SU-DHL-6 (cell line): ENCODE measurements around the gene MROH7.

Source experiments
- H2AFZ ChIP-seq: fragments of 200-600 bp; sonication (generic); 2 replicates; pipeline ENCODE4 v1.6.1; 2014; ENCODE audit warnings: low read depth, mild to moderate bottlenecking, moderate library complexity, mixed read lengths, antibody characterized with exemption, low read length; ENCODE audit not compliant: severe bottlenecking
- H3F3A ChIP-seq: fragments of 200-600 bp; shearing (Covaris generic); 2 replicates; pipeline ENCODE4 v1.6.0; 2016; ENCODE audit warnings: antibody characterized with exemption, mild to moderate bottlenecking; ENCODE audit not compliant: insufficient read depth
- H3K27ac ChIP-seq: fragments of 200-600 bp; sonication (generic); 2 replicates; pipeline ENCODE4 v1.5.1; 2016; ENCODE audit warnings: low read depth, mild to moderate bottlenecking, low read length, moderate library complexity, mixed read lengths
- H3K27me3 ChIP-seq: fragments of 200-600 bp; sonication (generic), shearing (Covaris generic); 2 replicates; pipeline ENCODE4 v1.6.0; 2014; ENCODE audit warnings: mild to moderate bottlenecking, low read length
- H3K36me3 ChIP-seq: fragments of 200-600 bp; sonication (generic); 2 replicates; pipeline ENCODE4 v1.6.1; 2014; ENCODE audit warnings: mild to moderate bottlenecking, low read length, mixed read lengths
- H3K4me2 ChIP-seq: fragments of 300-600, 200-600 bp; shearing (Covaris generic), sonication (generic); 2 replicates; pipeline ENCODE4 v1.6.0; 2014; ENCODE audit warnings: low read length, low read depth, mild to moderate bottlenecking; ENCODE audit not compliant: poor library complexity, severe bottlenecking
- H3K4me3 ChIP-seq: fragments of 200-600 bp; sonication (generic); 2 replicates; pipeline ENCODE4 v1.5.1; 2014; ENCODE audit warnings: antibody characterized with exemption, low read length, mild to moderate bottlenecking, mixed read lengths; ENCODE audit not compliant: insufficient read depth, poor library complexity, severe bottlenecking
- H3K79me2 ChIP-seq: fragments of 200-600 bp; sonication (generic); 2 replicates; pipeline ENCODE4 v1.6.1; 2014; ENCODE audit warnings: mild to moderate bottlenecking, low read length, moderate library complexity; ENCODE audit not compliant: insufficient read depth
- H3K9ac ChIP-seq: fragments of 200-600 bp; sonication (generic); 2 replicates; pipeline ENCODE4 v1.7.0; 2014; ENCODE audit warnings: mild to moderate bottlenecking, low read length
- H3K9me2 ChIP-seq: fragments of 200-600 bp; sonication (generic); replicated peaks from 2 replicates; pipeline ENCODE4 v1.6.1; 2014; ENCODE audit warnings: low read length; ENCODE audit not compliant: insufficient read depth
- H3K9me3 ChIP-seq: fragments of 200-600 bp; sonication (generic); 2 replicates; pipeline ENCODE4 v1.6.1; 2014; ENCODE audit warnings: low read length, mixed read lengths; ENCODE audit not compliant: insufficient read depth
- H4K20me1 ChIP-seq: fragments of 200-600 bp; sonication (generic); 2 replicates; pipeline ENCODE4 v1.6.1; 2014; ENCODE audit warnings: low read depth, mild to moderate bottlenecking, antibody characterized with exemption, low read length, moderate library complexity, mixed read lengths
- CTCF ChIP-seq: fragments of 200-600 bp; sonication (generic); IDR thresholded peaks from one replicate; pipeline ENCODE4 v1.5.1; 2017; ENCODE audit warnings: antibody characterized with exemption, mild to moderate bottlenecking, low read length, moderate library complexity; ENCODE audit not compliant: insufficient read depth, poor library complexity, severe bottlenecking
- EZH2phosphoT487 ChIP-seq: fragments of 200-600 bp; sonication (generic), shearing (Covaris generic); conservative IDR thresholded peaks from 2 replicates; pipeline ENCODE4 v1.6.1; 2018; ENCODE audit warnings: mild to moderate bottlenecking, antibody characterized with exemption, low read length, moderate library complexity, mixed read lengths

MROH7 gene

GRCh38 chr1:54738244-54738643, 96.7 kb downstream of the MROH7 start:
- TF ChIP-seq EZH2phosphoT487: no peak
- TF ChIP-seq CTCF: no peak

GRCh38 chr1:54741531-54741930, 99.9 kb downstream of the MROH7 start:
- Histone ChIP-seq H4K20me1 (no peaks in the 10 kb centered on the region), H3K79me2 (no peaks in the 10 kb centered on the region)

More at GRCh38 chr1:54738244-54738643, 96.7 kb downstream of the MROH7 start:
- Histone ChIP-seq H3K9me3 (no peaks in the 10 kb centered on the region), H3K27me3 (no peaks in the 10 kb centered on the region), H3K9me2 (no peaks in the 10 kb centered on the region), H3K4me2 (no peak overlapping the region), H4K20me1 (no peaks in the 10 kb centered on the region), H3F3A (no peaks in the 10 kb centered on the region), H3K36me3 (peaks cover 5% of the 10 kb centered on the region; the same call in 1 of the 2 replicates), H3K27ac (no peak overlapping the region), H3K9ac (no peak overlapping the region), H3K79me2 (no peaks in the 10 kb centered on the region), H2AFZ (no peak overlapping the region), H3K4me3 (no peak overlapping the region)

GRCh38 chr1:54742282-54742681, 100.7 kb downstream of the MROH7 start:
- H3F3A ChIP-seq: no peaks in the 10 kb centered on the region
- no peaks in the 10 kb centered on the region for H4K20me1 ChIP-seq
- no peak overlapping the region for H3K4me2 ChIP-seq
- no peak overlapping the region for H3K4me3 ChIP-seq
- H3K9me3 ChIP-seq: no peaks in the 10 kb centered on the region
- H3K79me2 ChIP-seq: no peaks in the 10 kb centered on the region
- no peaks in the 10 kb centered on the region for H3K27me3 ChIP-seq
- TF ChIP-seq EZH2phosphoT487 (no peak), CTCF (no peak)
- H3K27ac ChIP-seq: no peak overlapping the region
- H3K36me3 ChIP-seq: no peaks in the 10 kb centered on the region
- H3K9me2 ChIP-seq: no peaks in the 10 kb centered on the region
- H3K9ac ChIP-seq: no peak overlapping the region
- H2AFZ ChIP-seq: no peak overlapping the region

More at GRCh38 chr1:54741531-54741930, 99.9 kb downstream of the MROH7 start:
- Histone ChIP-seq H3F3A (no peaks in the 10 kb centered on the region), H3K9me2 (no peaks in the 10 kb centered on the region), H3K4me2 (no peak overlapping the region), H3K27ac (no peak overlapping the region), H3K4me3 (no peak overlapping the region), H3K27me3 (no peaks in the 10 kb centered on the region), H3K36me3 (no peaks in the 10 kb centered on the region), H3K9me3 (no peaks in the 10 kb centered on the region), H2AFZ (no peak overlapping the region), H3K9ac (no peak overlapping the region)
- TF ChIP-seq CTCF: no peak
- TF ChIP-seq EZH2phosphoT487: no peak
